Right lobe of liver (tissue), 6 donors: Measurements from ENCODE around the gene GAA. TPM values are rescaled to one million over a fixed set of nuclear protein-coding genes. Genes with fewer than 3 reads are reported as not detected.

Source experiments
- ATAC-seq, 4 donors: fragments of 200-7000 bp; cut with Tn5 transposase; one replicate each; pipeline ENCODE4 v1.9.1; 2020; ENCODE audit warnings: mild to moderate bottlenecking in 4 of 4, moderate library complexity in 4 of 4
- DNase-seq, 3 donors: peaks; one replicate each; pipeline ENCODE4 v3.0.0-alpha.2; 2020
- H3K27ac ChIP-seq, 3 donors: fragments of 200-600 bp; one replicate each; pipeline ENCODE4 v1.8.0; 2022
- H3K27me3 ChIP-seq, 2 donors: fragments of 200-600 bp; one replicate each; pipeline ENCODE4 v1.8.0; 2022
- H3K36me3 ChIP-seq, 4 donors: fragments of 200-600 bp; sonication (generic) in 1 of 4; one replicate each; pipeline versions ENCODE4 v1.5.1 to v1.8.0; 2017 to 2022; ENCODE audit warnings: control low read depth in 1 of 4
- H3K4me1 ChIP-seq, 4 donors: fragments of 200-600 bp; sonication (generic) in 1 of 4; one replicate each; pipeline versions ENCODE4 v1.5.1 to v1.8.0; 2017 to 2022; ENCODE audit warnings: control low read depth in 1 of 4
- H3K4me3 ChIP-seq, 3 donors: fragments of 200-600 bp; one replicate each; pipeline ENCODE4 v1.8.0; 2022
- H3K9me3 ChIP-seq, 4 donors: fragments of 200-600 bp; sonication (generic) in 1 of 4; one replicate each; pipeline versions ENCODE4 v1.5.1 to v1.8.0; 2017 to 2022; ENCODE audit warnings: control low read depth in 1 of 4
- POLR2A ChIP-seq: fragments of 450-650 bp; IDR thresholded peaks from one replicate; pipeline ENCODE4 v1.6.1; 2017; ENCODE audit warnings: antibody characterized with exemption, mild to moderate bottlenecking
- WGBS: methylation state at CpG from one replicate; pipeline ENCODE4 v1.1.6; 2018; ENCODE audit warnings: low coverage, low lambda C conversion rate; ENCODE audit not compliant: insufficient coverage; ENCODE audit errors: missing lambda C conversion rate; 5-methylcytosine and 5-hydroxymethylcytosine counted together
- intact Hi-C, 2 donors: fragments of 100-400 bp; cut with DNase I; formaldehyde crosslinking; loops; one replicate each; pipeline versions ENCODE4 v1.11.2 to v1.14.1; 2022
- total RNA-seq, 6 experiments: library from RNA; depleted of rRNA in 2 of 6; stranded (reverse); fragments of >200 nt in 2 of 6; fragmentation: NEBNext Ultra II Directional in 3 of 6; extraction: Animal tissue kit (Norgen Biotek cat#: 25700) in 3 of 6; gene quantifications; one replicate each; pipeline versions ENCODE4 v1.1.0 to v1.2.4, GENCODE V29; 2016 to 2023
- TF ChIP-seq, protein P1 (sequence below), 4 donors: fragments of 200-600 bp in 3 of 4; fragments of 450-650 bp in 1 of 4; IDR thresholded peaks; one replicate each; pipeline versions ENCODE4 v1.5.1 to v1.8.0; 2016 to 2022; ENCODE audit warnings: antibody characterized with exemption in 4 of 4, mild to moderate bottlenecking in 2 of 4
- donor health status: DM: no; HTN: yes; CAD: no.
- donor health status: DM: no; HTN: no; CAD: no.
- donor health status: DM: no; HTN: no; CAD: no.
- donor health status: DM: no; HTN: yes; CAD: no.
- donor health status: DM: no; HTN: yes; CAD: no.

The GAA gene
- total RNA-seq, 6 experiments from 2014 or later: 42.7 to 94.1 (median 71.0) TPM

DNA sequence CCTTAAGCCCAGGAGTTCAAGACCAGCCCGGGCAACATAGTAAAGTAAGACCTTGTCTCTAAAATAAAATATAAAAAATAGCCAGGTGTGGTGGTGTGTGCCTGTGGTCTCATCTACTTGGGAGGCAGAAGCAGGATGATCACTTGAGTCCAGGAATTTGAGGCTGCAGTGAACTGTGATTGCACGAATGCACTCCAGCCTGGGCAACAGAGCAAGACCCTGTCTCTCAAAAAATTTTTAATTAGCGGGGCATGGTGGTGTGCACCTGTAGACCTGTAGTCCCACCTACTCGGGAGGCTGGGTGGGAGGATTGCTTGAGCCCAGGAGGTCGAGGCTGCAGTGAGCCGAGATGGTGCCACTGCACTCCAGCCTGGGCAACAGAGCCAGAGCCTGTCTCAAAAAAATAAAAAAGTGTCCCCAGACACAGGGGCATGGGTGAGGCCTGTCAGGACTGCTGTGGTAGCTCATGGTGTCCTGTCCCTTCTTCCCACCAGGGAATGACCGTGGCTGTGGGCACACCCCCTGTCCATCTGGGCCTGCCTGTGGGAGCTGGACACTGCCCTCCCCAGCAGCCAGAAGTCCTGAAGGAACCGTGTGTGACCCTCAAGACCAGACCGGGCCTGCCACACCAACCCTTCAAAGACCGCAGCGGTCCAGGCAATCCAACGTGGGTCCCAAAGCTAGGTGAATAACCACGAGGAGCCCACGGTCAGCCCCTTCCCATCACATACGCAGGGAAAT is 30.8 kb upstream of the GAA start:
- TF ChIP-seq, protein P1, sequence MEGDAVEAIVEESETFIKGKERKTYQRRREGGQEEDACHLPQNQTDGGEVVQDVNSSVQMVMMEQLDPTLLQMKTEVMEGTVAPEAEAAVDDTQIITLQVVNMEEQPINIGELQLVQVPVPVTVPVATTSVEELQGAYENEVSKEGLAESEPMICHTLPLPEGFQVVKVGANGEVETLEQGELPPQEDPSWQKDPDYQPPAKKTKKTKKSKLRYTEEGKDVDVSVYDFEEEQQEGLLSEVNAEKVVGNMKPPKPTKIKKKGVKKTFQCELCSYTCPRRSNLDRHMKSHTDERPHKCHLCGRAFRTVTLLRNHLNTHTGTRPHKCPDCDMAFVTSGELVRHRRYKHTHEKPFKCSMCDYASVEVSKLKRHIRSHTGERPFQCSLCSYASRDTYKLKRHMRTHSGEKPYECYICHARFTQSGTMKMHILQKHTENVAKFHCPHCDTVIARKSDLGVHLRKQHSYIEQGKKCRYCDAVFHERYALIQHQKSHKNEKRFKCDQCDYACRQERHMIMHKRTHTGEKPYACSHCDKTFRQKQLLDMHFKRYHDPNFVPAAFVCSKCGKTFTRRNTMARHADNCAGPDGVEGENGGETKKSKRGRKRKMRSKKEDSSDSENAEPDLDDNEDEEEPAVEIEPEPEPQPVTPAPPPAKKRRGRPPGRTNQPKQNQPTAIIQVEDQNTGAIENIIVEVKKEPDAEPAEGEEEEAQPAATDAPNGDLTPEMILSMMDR (IDR thresholded peaks at IDR 0.05): no peak
- no peak for TF ChIP-seq POLR2A

GRCh38 chr17:80071116-80071841 is 30.1 kb upstream of the GAA start:
- peaks cover 0 to 16% (median 2%) of the 10 kb centered on the region in 4 donors for H3K4me1 ChIP-seq
- TF ChIP-seq POLR2A: peak; percentile 38
- TF ChIP-seq, protein P1 (IDR thresholded peaks at IDR 0.05): no peak
- intact Hi-C loops: no loop called here
- 23% methylated on average over 13 of the region's 20 CpGs for WGBS
- peak; percentile 68 to 88 (median 86) for DNase-seq
- H3K27me3 ChIP-seq: no peaks in the 10 kb centered on the region
- H3K4me3 ChIP-seq: peak overlapping the region; percentile 46 to 55 (median 47)
- peak; percentile 66 to 85 (median 80) for ATAC-seq
- no peaks in the 10 kb centered on the region for H3K9me3 ChIP-seq
- no peaks in the 10 kb centered on the region for H3K36me3 ChIP-seq
- peak overlapping the region; percentile 85 to 100 (median 98) for H3K27ac ChIP-seq

More for the DNA sequence above, 30.8 kb upstream of the GAA start:
- H3K27me3 ChIP-seq: no peaks in the 10 kb centered on the region
- no peak for DNase-seq
- 46% methylated on average over 4 of the region's 15 CpGs for WGBS
- intact Hi-C loops: no loop called here
- peak overlapping the region; percentile 46 to 55 (median 47) for H3K4me3 ChIP-seq
- H3K27ac ChIP-seq: peak overlapping the region; percentile 85 to 100 (median 98)
- peak; percentile 17 to 48 (median 32) for ATAC-seq
- H3K4me1 ChIP-seq: peaks cover 0 to 16% (median 2%) of the 10 kb centered on the region in 4 donors
- H3K36me3 ChIP-seq: no peaks in the 10 kb centered on the region
- H3K9me3 ChIP-seq: no peaks in the 10 kb centered on the region

DNA sequence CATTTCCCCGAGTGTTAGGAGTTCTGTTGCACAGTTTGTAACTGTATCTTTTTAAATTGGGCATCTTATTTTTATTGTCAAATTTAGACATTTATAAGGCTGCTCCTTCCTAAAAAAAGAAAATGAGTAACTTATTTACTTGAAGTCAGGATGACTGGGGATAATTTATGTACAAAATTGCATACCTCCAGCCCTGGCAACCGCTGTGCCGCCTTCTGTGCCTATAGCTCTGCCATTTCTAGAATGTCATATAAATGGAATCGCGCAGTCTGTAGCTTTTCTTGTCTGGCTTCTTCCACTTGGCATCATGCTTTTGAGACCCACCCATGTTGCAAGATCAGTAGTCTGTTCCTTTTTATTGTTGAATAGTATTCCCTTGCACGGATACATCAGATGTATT is 29.0 kb upstream of the GAA start:
- DNase-seq (no peak), ATAC-seq (no peak)
- H3K4me3 ChIP-seq: no peak overlapping the region
- no peak for TF ChIP-seq POLR2A
- TF ChIP-seq, protein P1 (IDR thresholded peaks at IDR 0.05): no peak
- H3K9me3 ChIP-seq: no peaks in the 10 kb centered on the region
- H3K4me1 ChIP-seq: peaks cover 0 to 16% (median 2%) of the 10 kb centered on the region in 4 donors
- peak overlapping the region in 1 of 3 donors; percentile 85 for H3K27ac ChIP-seq
- H3K36me3 ChIP-seq: no peaks in the 10 kb centered on the region
- 97% methylated on average over 6 of the region's 6 CpGs for WGBS
- H3K27me3 ChIP-seq: no peaks in the 10 kb centered on the region
- intact Hi-C loops: no loop called here

GRCh38 chr17:80080081-80080480 is 21.3 kb upstream of the GAA start:
- no peaks in the 10 kb centered on the region for H3K27me3 ChIP-seq
- intact Hi-C loops: loop anchor here in 1 of 2 donors (10.0 kb wide), 1 partner anchor 175 kb away; no protein-coding TSS in a partner anchor
- no peaks in the 10 kb centered on the region for H3K36me3 ChIP-seq
- H3K4me1 ChIP-seq: peaks cover 0 to 6% (median 0%) of the 10 kb centered on the region in 4 donors
- no peak overlapping the region for H3K4me3 ChIP-seq
- DNase-seq (no peak), ATAC-seq (no peak)
- no peak overlapping the region for H3K27ac ChIP-seq
- 91% methylated on average over 6 of the region's 6 CpGs for WGBS
- no peaks in the 10 kb centered on the region for H3K9me3 ChIP-seq
- no peak for TF ChIP-seq POLR2A
- TF ChIP-seq, protein P1 (IDR thresholded peaks at IDR 0.05): no peak
